ENCODE results near the gene DYNLT4. TPM values are rescaled to one million over a fixed set of nuclear protein-coding genes. Genes with fewer than 3 reads are reported as not detected.
A peak's percentile ranks its signal among the peaks of the same experiment; 100 is the strongest.

Gene DYNLT4
- total and polyA plus RNA-seq, 2 of the 8 experiments (the other 6 are each of a cell fraction or from before 2014, with no cell fraction given): 0.29 TPM; not detected in 1

- H4K91ac ChIP-seq (replicated peaks; ENCODE audit: insufficient read length, low read length): no peak overlapping the region
- H3K9me3 ChIP-seq (ENCODE audit: insufficient read depth in 2 of 2, low read depth in 1 of 2, low read length in 1 of 2): no peaks in the 10 kb centered on the region
- no peaks in the 10 kb centered on the region; the same call in 1 of the 2 replicates for H3K23me2 ChIP-seq (ENCODE audit: low read depth, low read length)
- ChIA-PET POLR2A (ENCODE audit: partially characterized antibody) (interaction anchor here (0.6 to 19.2 kb wide), 16 partner anchors 7 to 814 kb away, joined by 3 to 547 read pairs (median 12); partner anchors contain the start of genes BEST4, RNU5D-1 and RPS8), CTCF (ENCODE audit: partially characterized antibody) (interaction anchor here (0.5 to 5.4 kb wide), 13 partner anchors 9 to 180 kb away, joined by 3 to 37 read pairs (median 4); partner anchors contain the start of genes BEST4 and EIF2B3)
- peaks cover 10 to 37% (median 28%) of the 10 kb centered on the region in 4 experiments for H3K4me1 ChIP-seq (replicated peaks in 1 of 4; ENCODE audit: control insufficient read depth in 3 of 4, insufficient read depth in 4 of 4, low read length in 3 of 4)
- no peak for DNase-seq (ENCODE audit: low read depth in 1 of 2, low spot score in 2 of 2)
- no peaks in the 10 kb centered on the region for H3K79me2 ChIP-seq (ENCODE audit: control insufficient read depth in 1 of 2, insufficient read depth in 2 of 2, low read length in 2 of 2)
- H2BK12ac ChIP-seq (ENCODE audit: low read depth, low read length): peak overlapping the region; percentile 100
- peak overlapping the region; percentile 97; the same call in 1 of the 2 replicates for H2AK5ac ChIP-seq (ENCODE audit: low read depth, low read length)
- peak overlapping the region; percentile 96 for H3K27ac ChIP-seq (ENCODE audit: low read depth, low read length)
- H3K23ac ChIP-seq (ENCODE audit: insufficient read length): no peak overlapping the region
- no peak overlapping the region for H3K14ac ChIP-seq (ENCODE audit: insufficient read length)
- no peaks in the 10 kb centered on the region for H3K79me1 ChIP-seq (ENCODE audit: low read depth, low read length)
- H3K4me3 ChIP-seq (ENCODE audit: extremely low read depth in 1 of 4, insufficient read depth in 2 of 4, low read depth in 3 of 4, low read length in 4 of 4): no peak overlapping the region
- no peak overlapping the region; the same call in 1 of the 2 replicates for H4K8ac ChIP-seq (ENCODE audit: extremely low read depth, insufficient read depth, low read length)
- peak overlapping the region; percentile 84; the same call in 1 of the 2 replicates for H3K18ac ChIP-seq (ENCODE audit: extremely low read depth, low read length)
- peaks cover 0 to 16% (median 10%) of the 10 kb centered on the region in 4 experiments; a peak in 5 of 8 replicates for H3K36me3 ChIP-seq (ENCODE audit: control insufficient read depth in 2 of 4, insufficient read depth in 4 of 4, low read length in 3 of 4)
- no peak overlapping the region for H4K5ac ChIP-seq (ENCODE audit: insufficient read length, low read depth, low read length)
- 95% methylated on average over 66 of the region's 70 CpGs; no CpG with 5 or more reads in 1 of the 2 experiments for WGBS, 2 experiments (ENCODE audit: extremely low coverage in 1 of 2, insufficient coverage in 1 of 2, insufficient read length in 1 of 2, insufficient replicate concordance in 2 of 2, low coverage in 1 of 2, low lambda C conversion rate in 2 of 2, missing lambda C conversion rate in 1 of 2)
- peak overlapping the region in 2 of 4 experiments; percentile 74 to 80; a peak in 3 of 7 replicates for H3K9ac ChIP-seq (replicated peaks in 1 of 4; ENCODE audit: extremely low read depth in 1 of 4, low read depth in 3 of 4, low read length in 3 of 4)
- H4K20me1 ChIP-seq (replicated peaks in 1 of 2; ENCODE audit: control insufficient read depth in 1 of 2, insufficient read depth in 2 of 2, low read length in 2 of 2): peaks cover 0 to 6% of the 10 kb centered on the region in 2 experiments
- peak overlapping the region; percentile 100; the same call in 1 of the 2 replicates for H2BK15ac ChIP-seq (ENCODE audit: low read length)
- no peak overlapping the region for H3K4ac ChIP-seq (replicated peaks; ENCODE audit: insufficient read length, low read depth, low read length)
- H2AFZ ChIP-seq (ENCODE audit: low read length): no peak overlapping the region
- no peak overlapping the region for H2BK20ac ChIP-seq (ENCODE audit: low read length)
- H2BK120ac ChIP-seq (replicated peaks; ENCODE audit: low read depth, low read length): no peak overlapping the region
- FAIRE-seq: no peak
- no peak overlapping the region for H3K4me2 ChIP-seq (ENCODE audit: insufficient read depth in 1 of 2, low read depth in 2 of 2, low read length in 2 of 2)
- no peak overlapping the region for H3K56ac ChIP-seq (replicated peaks; ENCODE audit: insufficient read length, low read depth, low read length)
- H2BK5ac ChIP-seq (ENCODE audit: low read depth, low read length): peak overlapping the region; percentile 98
- no peaks in the 10 kb centered on the region; a peak in 1 of 7 replicates for H3K27me3 ChIP-seq (replicated peaks in 1 of 4; ENCODE audit: control insufficient read depth in 3 of 4, extremely low read depth in 1 of 4, insufficient read depth in 3 of 4, low read length in 3 of 4)
- TF ChIP-seq SP4 (IDR thresholded peaks at IDR 0.05; ENCODE audit: low read length) (no peak), SP2 (IDR thresholded peaks at IDR 0.05; ENCODE audit: low read length) (no peak), POLR2AphosphoS5 (IDR thresholded peaks at IDR 0.05; ENCODE audit: low read depth, low read length) (peak; percentile 30), SAP30 (IDR thresholded peaks at IDR 0.05; ENCODE audit: insufficient read depth, insufficient replicate concordance, low read length) (no peak), EGR1 (IDR thresholded peaks at IDR 0.05; ENCODE audit: borderline replicate concordance, low read depth, low read length) (no peak), RAD21 (IDR thresholded peaks at IDR 0.05 in 1 of 2, conservative IDR thresholded peaks at IDR 0.05 in 1 of 2; ENCODE audit: low read depth in 2 of 2, low read length in 2 of 2) (no peak), CTCF (IDR thresholded peaks at IDR 0.05; ENCODE audit: control extremely low read depth in 1 of 3, insufficient read depth in 1 of 3, low read depth in 1 of 3, low read length in 3 of 3) (peak in 1 of 3 experiments; percentile 30; a peak in 1 of 4 replicates), GTF2F1 (IDR thresholded peaks at IDR 0.05; ENCODE audit: borderline replicate concordance, low read depth, low read length) (no peak)
These were observed 987 bp downstream of the DYNLT4 start for GRCh38 chr1:44806025-44806703.
